ENCODE results near the gene TMX4.

DNA sequence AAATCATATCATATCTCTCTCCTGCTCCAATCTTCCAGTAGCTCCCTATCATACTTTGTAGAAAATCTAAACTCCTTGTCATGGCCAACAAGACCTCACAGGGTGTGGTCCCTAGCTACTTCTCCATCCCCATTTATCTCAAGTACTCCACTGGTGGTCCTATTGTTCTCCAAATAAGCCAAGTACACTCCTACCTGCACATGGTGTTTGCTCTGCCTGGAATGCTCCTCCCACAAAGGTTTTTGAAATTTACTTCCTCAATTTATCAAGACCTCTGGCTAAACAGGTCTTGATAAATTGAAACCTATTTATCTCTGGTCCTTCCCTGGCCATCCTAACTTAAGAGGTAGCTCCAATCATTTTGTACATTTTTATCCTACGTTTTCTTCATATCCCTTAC, 12.1 kb downstream of the TMX4 start:
- TF ChIP-seq POLR2A (IDR thresholded peaks at IDR 0.05; ENCODE audit: low read depth, low read length): no peak
- no peak for TF ChIP-seq POLR2AphosphoS5 (IDR thresholded peaks at IDR 0.05; ENCODE audit: low read depth, low read length)
- TF ChIP-seq POU2F2 (IDR thresholded peaks at IDR 0.05; ENCODE audit: low read depth, low read length): no peak
- TF ChIP-seq TAF1 (IDR thresholded peaks at IDR 0.05; ENCODE audit: low read depth, low read length): no peak
- TF ChIP-seq PAX5 (IDR thresholded peaks at IDR 0.05; ENCODE audit: insufficient read depth, low read length, severe bottlenecking): no peak
- TF ChIP-seq SPI1 (IDR thresholded peaks at IDR 0.05; ENCODE audit: low read depth, low read length): no peak
